NCI-H1930 (cell line): ENCODE measurements around the gene NPAT.
A peak's percentile ranks its signal among the peaks of the same experiment; 100 is the strongest.
"Not testable (repeated sequence)": the region's sequence is repeated elsewhere in the genome, so short reads cannot be mapped to it uniquely, and the experiment has no call there.

ENCODE experiments used
- DNase-seq, 2 experiments: peaks; one replicate each; lab custom pipeline; 2025; lab: John Stamatoyannopoulos, UW

The NPAT gene

DNA sequence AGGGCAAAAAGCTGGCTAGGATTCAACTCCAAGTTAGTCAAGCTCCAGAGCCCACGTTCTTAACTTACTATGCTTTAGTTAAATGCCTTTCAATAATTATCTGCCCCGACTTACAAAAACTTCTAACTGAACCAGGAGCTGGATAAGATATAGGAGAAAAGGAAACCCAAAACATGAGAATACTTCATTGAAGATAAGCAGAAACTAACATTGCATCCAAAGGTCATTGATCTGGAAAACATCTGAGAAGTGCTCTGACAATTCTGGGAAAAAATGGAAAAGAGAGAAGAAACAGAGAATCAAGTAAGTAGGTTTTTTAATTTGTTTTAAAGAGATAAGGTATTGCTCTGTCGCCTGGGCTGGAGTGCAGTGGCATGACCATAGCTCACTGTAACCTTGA lies 73.9 kb downstream of the NPAT start:
- no peak for DNase-seq

DNA sequence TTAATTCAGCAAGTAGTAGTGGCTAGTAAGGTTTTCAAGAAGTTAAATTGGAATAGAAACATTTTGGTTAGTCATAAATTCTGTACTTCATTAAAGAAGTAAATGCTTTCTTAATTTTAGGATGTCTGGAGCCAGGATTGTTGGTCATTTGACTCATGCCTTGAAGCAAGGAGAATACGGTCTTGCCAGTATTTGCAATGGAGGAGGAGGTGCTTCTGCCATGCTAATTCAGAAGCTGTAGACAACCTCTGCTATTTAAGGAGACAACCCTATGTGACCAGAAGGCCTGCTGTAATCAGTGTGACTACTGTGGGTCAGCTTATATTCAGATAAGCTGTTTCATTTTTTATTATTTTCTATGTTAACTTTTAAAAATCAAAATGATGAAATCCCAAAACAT lies 75.3 kb downstream of the NPAT start:
- no peak for DNase-seq

DNA sequence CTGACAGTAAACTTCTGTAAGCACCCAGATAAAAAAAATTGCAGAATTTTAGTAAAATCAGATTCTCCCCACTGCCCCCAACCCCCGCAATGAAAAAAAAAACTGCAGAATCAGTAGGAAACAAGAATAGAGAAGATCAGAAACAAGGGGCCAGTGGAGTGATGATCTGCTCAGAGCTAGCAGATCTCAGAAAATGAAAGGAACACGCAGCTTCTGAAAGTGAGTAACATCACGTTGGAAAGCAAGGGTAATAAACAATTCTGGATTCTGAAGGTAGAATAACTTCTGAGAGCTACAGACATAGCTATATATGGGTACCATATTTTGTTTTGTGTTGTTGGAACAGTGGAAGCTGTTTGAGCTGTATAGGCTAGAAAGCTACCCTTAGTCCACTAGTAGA lies 77.8 kb downstream of the NPAT start:
- no peak for DNase-seq

DNA sequence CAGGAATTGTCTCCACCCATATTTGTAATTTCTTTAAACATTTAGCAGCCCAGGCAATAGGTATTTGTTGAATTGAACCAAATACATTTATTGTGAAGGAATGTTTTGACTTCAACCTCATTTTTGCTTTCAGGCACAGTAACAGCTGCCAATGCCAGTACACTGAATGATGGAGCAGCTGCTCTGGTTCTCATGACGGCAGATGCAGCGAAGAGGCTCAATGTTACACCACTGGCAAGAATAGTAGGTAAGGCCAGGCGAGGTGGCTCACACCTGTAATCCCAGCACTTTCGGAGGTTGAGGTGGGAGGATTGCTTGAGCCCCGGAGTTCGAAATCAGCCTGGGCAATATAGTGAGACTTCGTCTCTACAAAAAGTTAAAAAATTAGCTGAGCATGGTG lies 80.1 kb downstream of the NPAT start:
- DNase-seq: no peak

DNA sequence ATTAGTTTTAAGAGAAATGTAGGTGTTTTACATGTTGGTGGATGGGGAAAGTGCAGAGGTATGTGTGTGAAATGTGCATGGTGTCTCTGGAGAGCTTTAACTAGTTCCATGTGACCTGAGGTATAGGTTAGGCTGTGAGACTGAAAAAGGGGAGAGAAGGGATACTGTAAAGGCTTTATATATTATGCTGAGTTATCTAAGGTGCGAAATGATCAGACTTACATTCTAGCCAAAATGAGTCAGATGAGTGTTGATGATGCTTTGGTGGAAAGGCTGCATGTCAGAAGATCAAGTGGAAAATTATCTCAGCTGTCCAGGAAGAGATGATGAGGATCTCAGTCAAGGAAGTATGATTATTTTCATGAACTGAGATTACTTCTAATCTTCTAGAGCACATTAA lies 85.2 kb downstream of the NPAT start:
- DNase-seq: no peak

DNA sequence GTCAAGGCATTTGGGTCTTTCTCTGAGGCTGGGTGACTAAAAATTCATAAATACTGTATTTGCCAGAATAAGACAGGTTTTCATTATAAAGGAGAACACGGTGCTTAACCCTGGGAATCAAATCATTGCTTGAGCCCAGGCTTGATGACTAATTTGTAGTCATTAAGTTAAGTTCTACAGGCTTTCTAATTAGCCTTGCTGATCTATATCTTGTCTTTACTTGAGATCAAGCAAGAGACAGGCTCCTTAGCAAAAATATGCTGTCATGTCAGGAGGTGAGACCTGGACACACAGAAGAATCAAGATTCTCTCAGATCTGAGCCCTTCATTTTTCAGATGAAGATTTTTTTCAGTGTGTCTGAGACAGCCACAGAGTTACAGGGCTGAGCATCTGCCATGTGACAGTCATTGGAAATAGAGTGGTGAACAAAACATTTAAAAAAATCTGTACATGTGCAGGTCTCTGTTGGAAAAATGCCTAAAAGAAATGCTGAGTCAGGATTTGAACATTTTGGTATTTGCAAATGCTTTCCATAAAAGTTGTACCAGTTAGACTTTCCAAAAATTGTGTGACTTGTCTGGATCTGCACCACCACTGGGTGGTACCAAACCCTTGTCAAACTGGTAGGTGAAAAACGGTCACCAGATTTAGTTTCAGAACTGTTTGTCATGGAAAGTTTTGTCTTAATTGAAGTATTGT lies 86.4 kb downstream of the NPAT start:
- no peak for DNase-seq

DNA sequence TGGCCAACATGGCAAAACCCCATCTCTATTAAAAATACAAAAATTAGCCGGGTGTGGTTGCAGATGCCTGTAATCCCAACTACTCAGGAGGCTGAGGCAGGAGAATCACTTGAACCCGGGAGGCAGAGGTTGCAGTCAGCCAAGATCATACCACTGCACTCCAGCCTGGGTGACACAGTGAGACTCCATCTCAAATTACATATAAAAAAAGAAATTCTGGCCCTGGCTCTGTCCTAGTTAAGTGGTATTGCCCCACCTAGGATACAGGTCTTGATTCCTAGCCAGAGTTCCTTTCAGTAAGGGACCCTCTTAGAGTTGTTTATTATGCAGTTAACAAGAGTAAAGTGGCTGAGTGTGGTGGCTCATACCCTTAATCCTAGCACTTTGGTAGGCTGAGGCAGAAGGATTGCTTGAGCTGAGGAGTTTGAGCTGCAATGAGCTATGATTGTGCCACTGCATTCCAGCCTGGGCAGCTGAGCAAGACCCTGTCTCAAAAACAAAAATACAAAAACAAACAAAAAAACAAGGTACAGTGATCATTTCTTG lies 89.4 kb downstream of the NPAT start:
- DNase-seq: not testable (repeated sequence)

DNA sequence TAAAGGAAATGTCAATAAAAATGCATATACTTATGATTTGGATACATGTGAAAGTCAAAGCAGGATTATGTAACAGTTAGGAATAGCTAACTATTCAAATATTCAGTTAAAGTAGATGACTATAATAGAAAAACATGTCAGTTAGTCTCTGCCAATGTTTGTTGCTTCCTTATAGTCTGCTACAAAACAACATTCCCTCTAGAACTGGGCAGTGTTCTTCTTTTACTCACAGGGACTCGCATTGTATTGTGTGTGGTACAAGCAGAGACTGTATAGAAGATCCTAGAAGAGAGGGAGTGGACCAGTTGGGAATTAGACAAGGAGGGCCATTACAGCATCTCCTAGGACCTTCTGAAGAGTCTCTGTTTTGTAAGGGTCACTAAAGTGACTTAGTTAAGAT lies 90.4 kb downstream of the NPAT start:
- no peak for DNase-seq

DNA sequence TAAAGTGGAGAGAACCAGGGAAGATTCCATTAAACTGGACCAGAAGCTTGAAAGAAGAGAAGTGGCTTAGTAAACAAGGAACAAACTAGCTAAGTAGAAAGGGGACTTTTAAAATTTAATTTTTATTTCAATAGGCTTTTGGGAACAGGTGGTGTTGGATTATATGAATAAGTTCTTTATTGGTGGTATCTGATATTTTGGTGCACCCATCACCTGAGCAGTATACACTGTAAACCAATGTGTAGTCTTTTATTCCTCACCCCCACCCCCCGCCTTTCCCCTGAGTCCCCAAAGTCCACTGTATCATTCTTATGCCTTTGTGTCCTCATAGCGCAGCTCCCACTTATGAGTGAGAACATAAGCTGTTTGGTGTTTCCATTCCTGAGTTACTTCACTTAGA lies 93.7 kb downstream of the NPAT start:
- no peak for DNase-seq

DNA sequence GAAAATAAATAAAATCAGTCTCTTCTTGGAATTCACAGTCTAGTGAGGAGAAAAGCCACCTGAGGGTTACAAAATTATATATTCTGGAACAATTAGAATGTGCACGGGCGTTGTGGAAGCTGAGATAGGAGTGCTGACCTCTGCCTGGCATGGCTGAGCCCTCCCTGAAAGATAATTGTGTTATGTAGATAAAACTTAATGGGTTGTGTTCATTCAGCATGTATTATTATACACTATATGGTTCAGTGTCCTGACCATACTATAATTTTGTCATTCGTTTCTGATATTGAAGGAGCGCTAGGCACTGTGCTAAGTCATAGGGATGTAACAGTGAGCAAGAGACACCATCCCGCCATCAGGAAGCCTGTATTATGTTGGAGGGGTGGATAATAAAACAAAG lies 97.3 kb downstream of the NPAT start:
- no peak for DNase-seq

DNA sequence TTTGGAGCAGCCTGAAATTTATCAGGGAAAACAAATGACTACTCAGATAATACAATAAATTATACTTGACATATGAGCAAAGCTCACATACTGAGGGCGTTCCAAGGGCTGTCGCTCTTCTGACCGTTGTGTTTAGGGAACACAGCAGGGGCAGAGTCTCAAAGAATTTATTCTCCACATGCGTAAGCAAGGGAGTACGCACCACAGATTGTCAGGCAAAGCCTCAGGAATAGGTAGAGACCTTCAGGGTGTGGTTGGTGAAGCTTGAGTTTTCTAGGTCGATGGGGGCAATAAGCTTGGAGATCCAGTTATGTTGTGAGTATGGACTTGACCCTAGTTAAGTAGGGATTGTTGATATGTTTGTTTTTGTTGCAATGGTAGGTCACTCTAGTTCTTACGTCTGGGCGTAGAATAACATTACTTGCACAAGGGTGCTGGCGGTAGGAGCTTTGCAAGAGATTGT lies 100.2 kb downstream of the NPAT start:
- DNase-seq: no peak

DNA sequence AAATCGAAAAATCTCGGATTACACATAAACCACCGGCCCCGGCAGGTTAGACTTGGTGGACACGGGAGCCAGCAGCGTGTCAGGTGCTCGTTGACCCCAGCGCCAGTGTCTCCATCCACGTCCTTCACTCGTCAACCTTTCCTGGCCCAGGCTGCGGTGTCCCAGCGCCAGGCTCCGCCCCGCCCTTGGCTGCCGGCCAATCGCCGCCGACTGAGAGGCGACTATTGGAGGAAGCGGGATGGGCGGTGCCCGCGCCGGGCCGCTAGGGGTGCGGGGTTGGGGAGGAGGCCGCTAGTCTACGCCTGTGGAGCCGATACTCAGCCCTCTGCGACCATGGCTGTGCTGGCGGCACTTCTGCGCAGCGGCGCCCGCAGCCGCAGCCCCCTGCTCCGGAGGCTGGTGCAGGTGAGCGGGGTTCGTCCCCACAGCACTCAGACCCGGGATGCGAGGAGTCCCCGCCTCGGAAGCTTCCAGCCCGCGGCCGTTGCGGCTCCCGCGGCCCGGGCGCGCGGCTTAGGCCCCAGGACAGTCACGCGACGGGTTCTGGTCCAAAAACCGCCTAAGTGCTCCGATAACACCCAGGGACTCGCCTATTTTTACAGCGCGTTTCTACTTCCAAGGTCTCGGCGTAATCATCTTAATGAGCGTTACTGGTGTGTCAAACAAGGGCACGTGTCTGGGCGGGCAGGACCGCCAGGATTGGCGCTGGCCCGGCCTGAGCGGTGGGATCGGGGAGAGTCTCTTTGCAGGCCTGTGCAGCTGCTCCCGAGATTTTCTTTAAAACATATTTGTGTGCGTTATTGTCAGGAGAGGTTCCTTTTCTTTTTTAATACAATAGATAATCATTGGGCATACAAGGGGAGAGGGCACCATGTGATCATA lies 100.9 kb downstream of the NPAT start, which contains the start of gene ACAT1:
TSS of gene ACAT1 (plus strand) at position 294 of the 882 bp plus-strand sequence. CDS start at position 334, 40 bp downstream.
- peak; percentile 82 to 90 for DNase-seq

DNA sequence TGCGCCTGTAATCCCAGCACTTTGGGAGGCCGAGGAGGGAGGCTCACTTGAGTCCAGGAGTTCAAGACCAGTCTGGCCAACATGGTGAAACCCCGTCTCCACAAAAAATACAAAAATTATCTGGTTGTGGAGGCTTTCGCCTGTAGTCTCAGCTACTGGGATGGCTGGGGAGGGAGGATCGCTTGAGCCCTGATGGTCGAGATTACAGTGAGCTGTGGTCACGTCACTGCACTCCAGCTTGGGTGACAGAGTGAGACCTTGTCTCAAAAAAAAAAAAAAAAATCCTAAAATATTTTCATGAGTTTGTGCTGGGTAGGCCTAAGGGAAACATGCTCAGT lies 101.5 kb downstream of the NPAT start:
- DNase-seq: not testable (repeated sequence)

DNA sequence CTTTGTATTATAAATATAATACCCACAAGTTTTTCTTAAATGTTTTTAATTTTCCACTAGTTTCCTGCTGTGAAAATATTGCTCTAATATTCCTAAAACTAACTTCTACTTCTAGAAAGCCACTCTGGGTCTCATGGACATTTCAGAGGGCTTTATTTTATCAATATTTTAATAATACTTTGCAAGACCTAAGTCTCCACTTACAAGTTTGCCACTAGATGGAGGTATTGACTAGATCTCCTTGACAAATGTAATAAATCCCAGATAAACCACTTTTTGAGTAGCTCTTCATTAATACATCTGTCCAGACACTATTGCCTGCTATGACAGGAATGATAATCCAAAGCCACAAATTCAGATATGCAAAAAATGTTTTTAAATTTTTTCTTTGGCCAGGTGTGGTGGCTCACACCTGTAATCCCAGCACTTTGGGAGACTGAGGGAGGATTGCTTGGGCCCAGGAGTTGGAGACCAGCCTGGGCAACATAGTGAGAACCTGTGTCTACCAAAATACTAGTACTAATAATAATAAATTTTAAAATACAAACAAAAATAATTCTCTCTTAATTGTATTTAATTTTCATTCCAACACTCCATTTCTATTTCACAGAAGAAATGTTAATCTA lies 104.6 kb downstream of the NPAT start:
- no peak for DNase-seq

DNA sequence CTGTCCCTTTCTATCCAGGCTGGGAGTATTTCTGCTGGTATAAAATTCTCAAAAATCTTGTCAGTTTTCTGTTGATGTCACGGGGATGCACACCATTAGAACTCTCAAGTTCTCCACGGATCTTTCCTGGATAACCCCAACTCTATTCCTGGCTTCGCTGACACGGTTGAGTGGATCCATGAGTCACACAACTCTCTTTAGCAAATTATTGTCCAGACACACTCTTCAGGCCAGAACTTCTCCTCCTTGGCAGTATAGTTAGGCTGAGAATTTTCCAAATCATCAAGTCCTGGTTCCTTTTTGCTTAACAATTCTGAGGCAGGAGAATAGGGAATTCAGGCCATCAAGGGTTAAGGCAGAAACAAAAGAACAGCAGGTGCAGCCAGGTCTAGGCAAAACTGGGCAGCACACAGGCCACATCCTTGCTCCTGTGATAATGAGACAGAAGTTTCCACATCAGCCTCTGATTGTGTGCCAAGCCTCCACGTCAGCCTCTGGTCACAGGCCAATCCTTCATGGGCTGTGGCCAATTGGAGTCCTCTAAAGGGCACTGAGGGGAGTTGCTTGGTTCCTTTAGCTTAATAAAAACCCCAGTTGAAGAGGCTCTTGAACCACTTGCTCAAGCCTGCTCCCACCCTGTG lies 106.8 kb downstream of the NPAT start:
- no peak for DNase-seq

DNA sequence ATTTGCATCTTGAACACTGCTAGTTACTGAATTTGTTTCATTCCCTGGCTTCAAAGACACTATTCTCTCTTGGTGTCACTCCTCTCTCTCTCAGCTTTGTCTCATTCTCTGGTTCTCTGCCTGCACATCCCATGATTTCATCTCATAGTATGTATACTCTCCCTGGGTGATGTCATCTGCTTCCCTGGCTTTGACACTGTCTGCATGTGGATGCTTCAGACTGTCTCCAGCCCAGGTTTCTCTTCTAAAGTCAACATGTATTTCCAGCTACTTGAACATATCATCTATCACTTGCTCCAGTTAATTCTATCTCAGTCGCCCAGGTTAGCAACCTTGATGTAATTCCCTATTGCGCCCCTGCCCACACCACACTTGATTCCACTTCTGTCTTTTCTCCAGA lies 110.4 kb downstream of the NPAT start:
- no peak for DNase-seq

DNA sequence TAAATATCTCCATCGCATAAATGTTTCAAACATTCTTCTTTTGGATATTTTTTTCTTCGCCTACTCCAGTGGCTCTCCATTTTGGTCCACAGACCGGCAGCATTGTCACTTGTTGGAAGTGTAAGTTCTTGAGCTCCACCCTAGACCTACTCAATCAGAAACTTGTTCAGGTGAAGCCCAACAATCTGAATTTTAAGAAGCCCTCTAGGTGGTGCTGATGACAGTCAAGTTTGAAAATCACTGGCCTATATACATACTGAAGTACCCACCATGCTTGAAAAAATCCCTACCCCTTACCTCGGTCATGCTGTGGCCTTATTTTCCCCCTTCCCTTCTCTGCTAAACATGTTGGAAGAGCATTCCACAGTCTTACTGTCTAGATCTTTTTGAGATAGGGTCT lies 111.3 kb downstream of the NPAT start:
- no peak for DNase-seq
